GM18511 (cell line): ENCODE results near the gene MTHFSD.

Source experiments
- ATAC-seq: cut with Tn5 transposase; IDR thresholded peaks from one replicate; pipeline ENCODE4 v1.9.1; 2021; ENCODE audit warnings: mild to moderate bottlenecking, moderate library complexity; ENCODE audit not compliant: unreplicated experiment

The MTHFSD gene

GRCh38 chr16:86531641-86532525 lies 23.2 kb downstream of the MTHFSD start:
- ATAC-seq: no peak

DNA sequence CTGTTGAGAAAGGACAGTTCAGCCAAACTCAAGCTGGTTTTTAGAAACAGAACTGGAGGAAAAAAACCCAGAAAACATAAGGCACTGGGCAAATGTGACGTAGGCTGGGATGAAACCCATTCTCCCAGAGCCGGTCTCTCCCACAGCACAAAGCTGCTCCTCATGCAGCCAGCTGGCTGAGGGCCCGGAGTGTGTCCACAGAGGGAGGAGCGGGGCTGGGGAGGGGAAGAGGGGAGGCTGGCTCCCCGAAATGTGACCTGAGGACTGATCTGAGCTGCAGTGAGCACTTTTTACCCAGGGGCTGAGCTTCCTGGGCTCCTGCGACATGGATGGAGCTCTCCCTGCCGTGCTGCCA lies 23.9 kb downstream of the MTHFSD start:
- ATAC-seq: no peak

GRCh38 chr16:86530251-86531190 lies 24.5 kb downstream of the MTHFSD start:
- ATAC-seq: no peak

DNA sequence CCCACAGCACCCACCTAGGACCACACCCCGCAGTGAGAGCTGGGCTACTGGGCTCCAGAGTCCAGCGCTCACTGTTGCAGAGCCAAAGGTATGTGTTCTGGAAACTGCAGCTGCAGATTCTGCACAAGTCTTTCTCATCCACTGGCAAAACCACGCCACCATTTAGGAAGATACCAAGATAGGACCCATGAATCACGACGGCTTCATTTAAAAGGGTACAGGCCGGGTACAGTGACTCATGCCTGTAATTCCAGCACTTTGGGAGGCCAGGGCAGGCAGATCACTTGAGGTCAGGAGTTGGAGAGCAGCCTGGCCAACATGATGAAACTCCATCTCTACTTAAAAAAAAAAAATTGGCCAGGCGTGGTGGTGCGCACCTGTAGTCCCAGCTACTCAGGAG lies 25.9 kb downstream of the MTHFSD start:
- ATAC-seq: no peak

- no peak for ATAC-seq
Observed at GRCh38 chr16:86528061-86528929, 26.7 kb downstream of the MTHFSD start.

- ATAC-seq: no peak
Observed at GRCh38 chr16:86527366-86527765, 27.7 kb downstream of the MTHFSD start.

- no peak for ATAC-seq
Observed at GRCh38 chr16:86525696-86526095, 29.3 kb downstream of the MTHFSD start.

GRCh38 chr16:86524029-86524428 lies 31.0 kb downstream of the MTHFSD start:
- no peak for ATAC-seq

- no peak for ATAC-seq
Observed at GRCh38 chr16:86523166-86523740, 31.8 kb downstream of the MTHFSD start.

- ATAC-seq: no peak
Observed at GRCh38 chr16:86522634-86523033, 32.4 kb downstream of the MTHFSD start.

- no peak for ATAC-seq
Observed at GRCh38 chr16:86521236-86522197, 33.5 kb downstream of the MTHFSD start.

GRCh38 chr16:86520317-86521210 lies 34.5 kb downstream of the MTHFSD start:
- ATAC-seq: no peak

- no peak for ATAC-seq
Observed at GRCh38 chr16:86519649-86520316, 35.3 kb downstream of the MTHFSD start.

DNA sequence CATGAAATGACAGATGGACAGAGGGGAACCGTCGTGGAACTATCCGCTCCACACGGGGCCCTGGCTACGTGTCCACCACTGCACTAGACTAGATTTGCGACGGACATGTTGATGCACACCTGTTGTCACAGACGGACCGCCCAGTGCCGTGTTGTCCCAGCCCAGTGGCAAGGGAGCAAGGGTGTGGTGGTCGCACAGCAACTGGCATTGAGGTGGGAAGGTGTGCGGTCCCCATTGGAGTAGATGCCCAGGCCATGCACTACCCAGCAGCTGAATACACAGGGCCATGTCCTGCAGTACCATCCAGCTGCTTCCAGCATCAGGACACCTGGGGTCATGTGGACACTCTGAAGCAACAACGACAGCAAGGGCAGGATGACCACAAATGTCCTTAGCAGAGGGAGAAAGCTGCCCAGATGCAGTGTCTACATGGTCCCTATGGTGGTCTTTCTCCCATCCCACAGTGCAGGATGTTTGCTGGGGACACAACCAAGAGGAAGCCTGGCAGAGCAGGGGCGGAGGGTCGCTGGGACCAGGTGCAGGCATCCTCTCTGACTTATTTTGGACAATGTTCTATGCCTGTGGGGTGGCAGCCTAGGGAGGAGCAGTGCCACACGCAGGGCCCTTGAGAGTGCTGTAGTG lies 35.9 kb downstream of the MTHFSD start:
- no peak for ATAC-seq

DNA sequence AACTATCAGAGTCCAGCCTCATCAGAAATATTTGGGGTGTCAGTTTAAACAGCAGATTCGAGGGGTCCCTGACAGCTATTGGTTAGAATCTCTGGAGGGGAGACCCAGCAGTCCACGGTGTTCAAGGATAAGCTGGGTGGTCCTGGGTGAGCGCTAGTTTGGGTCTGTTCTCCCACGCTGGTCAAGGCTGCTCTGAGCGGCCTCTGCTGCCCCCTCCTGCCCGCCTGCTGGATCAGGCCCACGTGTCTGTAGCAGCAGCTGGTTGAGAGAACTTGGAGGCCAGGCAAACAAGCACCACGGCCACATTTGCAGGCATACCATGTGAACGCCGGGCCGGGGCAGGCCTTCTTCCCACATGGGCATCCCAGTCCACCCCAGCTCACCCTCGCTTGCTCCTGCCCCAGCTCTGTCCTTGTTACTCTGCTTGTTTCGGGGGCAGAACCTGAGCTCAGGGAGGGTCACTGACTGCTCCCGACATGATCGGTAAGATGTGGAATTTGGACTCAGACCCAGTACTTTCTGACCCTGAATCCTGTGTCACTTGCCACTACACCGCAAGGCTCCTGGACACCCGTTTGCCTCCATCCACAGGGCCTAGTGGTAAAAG lies 37.3 kb downstream of the MTHFSD start:
- ATAC-seq: no peak

DNA sequence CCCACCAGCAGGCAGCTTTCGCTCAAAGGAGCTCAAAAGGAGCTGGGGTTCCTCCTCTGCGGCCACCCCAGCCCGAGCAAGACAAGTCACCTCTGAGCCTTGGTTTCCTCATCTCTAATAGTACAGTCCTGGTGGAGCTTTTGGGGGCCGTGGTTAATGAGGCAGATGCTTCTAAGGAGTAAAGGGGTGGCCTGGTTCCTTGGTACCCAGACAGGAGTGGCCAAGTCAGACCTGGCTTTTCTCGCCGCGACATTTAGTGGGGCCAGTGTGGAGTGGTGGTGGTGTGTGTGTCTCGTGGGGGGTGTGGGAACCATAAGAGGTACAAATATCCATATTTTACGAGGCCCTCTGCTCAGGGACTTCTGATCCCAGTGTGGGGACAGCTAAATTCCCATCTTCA lies 38.0 kb downstream of the MTHFSD start:
- ATAC-seq: no peak

DNA sequence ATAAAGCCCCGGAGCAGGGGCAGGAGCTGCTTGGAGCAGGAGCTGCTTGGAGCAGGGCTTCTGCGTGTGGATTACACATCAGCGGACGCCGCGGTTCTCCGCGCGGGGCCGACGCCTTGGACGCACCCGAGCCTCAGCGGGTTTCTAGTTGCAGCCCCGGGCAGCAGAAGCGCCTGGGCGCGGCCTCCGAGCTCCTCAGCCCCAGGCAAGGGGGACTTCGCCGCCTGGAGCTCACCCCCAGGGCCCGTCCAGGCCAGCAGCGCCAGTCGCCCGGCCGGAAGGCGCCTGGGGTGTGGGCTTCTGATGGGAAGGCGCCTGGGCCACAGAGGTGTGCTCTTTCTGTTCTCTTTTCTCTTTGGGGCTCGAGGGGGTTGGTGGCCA lies 38.4 kb downstream of the MTHFSD start:
- no peak for ATAC-seq
